GM10266 (cell line): Measurements from ENCODE around the gene GULP1.

Source experiments
- DNase-seq: peaks from one replicate; pipeline ENCODE4 v3.0.0; 2012; ENCODE audit errors: extremely low spot score
- CTCF ChIP-seq: IDR thresholded peaks from 2 replicates; pipeline ENCODE4 v1.5.1; 2012; ENCODE audit warnings: mild to moderate bottlenecking, low read depth; ENCODE audit not compliant: control insufficient read depth, insufficient read depth; ENCODE audit errors: missing control alignments

Gene GULP1

DNA sequence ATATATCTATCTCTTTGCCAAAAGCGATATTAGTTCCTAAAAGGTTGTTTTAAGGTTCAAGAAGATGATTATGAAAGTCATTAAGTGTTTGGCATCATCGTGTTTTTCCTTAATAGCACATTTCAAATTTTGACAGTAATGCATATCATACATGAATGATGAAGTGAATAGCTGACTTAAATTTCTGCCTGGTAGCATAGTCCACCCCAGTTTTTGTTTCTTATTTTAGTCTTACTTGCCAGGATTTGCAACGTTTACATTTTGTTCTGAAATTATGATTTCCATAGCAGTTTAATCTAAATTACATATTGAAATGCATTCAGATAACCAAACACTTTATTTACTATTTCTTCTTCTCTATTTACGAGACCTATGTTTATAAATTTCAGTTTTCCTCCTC lies 201.1 kb downstream of the GULP1 start:
- no peak for DNase-seq
- no peak for TF ChIP-seq CTCF

DNA sequence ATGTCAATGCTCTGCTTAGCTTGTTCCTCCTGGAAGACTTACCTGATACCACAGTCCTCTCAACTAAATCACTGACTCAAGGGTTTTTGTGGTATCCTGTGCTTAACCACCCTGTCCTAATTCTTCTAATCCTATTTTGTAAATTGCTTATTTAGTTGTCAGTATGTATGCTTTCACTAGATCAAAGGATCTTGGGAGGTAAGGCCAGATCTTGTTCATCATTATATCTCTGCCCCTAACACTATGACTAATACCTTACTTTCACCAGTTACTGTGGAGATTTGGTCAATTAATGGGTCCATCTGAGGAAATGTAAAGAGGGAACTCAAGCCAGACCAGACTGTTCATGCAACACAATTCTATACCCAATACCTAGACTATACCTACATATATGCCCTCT lies 203.2 kb downstream of the GULP1 start:
- no peak for TF ChIP-seq CTCF
- DNase-seq, result no peak

- no peak for TF ChIP-seq CTCF
- DNase-seq, result no peak
Observed at GRCh38 chr2:188495969-188496431, 204.3 kb downstream of the GULP1 start.

- no peak for DNase-seq
- no peak for TF ChIP-seq CTCF
Observed at GRCh38 chr2:188497726-188498125, 206.1 kb downstream of the GULP1 start.

GRCh38 chr2:188503975-188504374 lies 212.3 kb downstream of the GULP1 start:
- DNase-seq, result no peak
- no peak for TF ChIP-seq CTCF

DNA sequence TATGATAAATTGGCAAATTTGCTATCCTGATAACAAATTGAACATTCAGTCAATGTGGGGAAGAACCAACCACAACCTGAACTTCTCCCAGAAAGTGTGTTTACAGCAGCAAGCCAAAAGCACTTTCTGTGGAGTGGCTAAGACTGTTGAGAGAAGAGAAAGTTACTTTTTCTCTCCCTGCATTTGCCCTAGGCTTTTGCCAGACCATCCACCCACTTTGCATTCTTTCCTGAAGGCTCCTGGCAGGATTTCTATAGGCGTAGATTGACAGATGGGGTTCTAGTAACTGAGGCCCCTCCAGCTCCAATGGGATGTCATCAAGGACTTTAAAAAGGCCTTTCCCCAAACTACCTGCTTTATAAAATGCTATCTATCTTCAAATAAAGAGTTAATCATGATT lies 215.2 kb downstream of the GULP1 start:
- no peak for DNase-seq
- no peak for TF ChIP-seq CTCF

- no peak for TF ChIP-seq CTCF
Observed at GRCh38 chr2:188511346-188511745, 219.7 kb downstream of the GULP1 start.

More at GRCh38 chr2:188511346-188511745, 219.7 kb downstream of the GULP1 start:
- no peak for DNase-seq
